Measurements from ENCODE around the gene POLR1E. TPM values are rescaled to one million over a fixed set of nuclear protein-coding genes. Genes with fewer than 3 reads are reported as not detected.

POLR1E gene
- total RNA-seq, 1 donor from 2014 or later = 21.9 TPM

DNA sequence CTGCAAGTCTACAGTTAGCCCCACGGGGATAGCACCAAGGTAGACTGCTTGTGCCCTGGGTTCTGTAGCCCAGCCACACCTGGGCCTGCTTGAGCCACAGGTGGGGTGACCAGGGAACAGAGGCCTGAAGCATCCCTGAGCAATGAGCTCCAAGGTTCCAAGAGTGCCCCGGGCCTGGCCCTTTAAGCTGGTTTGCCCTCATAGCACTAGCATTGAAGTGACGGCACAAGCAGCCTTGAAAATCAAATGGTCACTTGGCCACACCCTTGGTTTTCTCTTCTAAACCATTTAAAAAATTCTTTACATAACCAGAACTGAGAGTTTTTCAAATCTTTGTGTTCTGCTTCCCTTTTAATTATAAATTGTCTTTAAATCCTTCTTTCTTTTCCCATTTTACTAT is 65.7 kb downstream of the POLR1E start:
- TF ChIP-seq, protein P1, sequence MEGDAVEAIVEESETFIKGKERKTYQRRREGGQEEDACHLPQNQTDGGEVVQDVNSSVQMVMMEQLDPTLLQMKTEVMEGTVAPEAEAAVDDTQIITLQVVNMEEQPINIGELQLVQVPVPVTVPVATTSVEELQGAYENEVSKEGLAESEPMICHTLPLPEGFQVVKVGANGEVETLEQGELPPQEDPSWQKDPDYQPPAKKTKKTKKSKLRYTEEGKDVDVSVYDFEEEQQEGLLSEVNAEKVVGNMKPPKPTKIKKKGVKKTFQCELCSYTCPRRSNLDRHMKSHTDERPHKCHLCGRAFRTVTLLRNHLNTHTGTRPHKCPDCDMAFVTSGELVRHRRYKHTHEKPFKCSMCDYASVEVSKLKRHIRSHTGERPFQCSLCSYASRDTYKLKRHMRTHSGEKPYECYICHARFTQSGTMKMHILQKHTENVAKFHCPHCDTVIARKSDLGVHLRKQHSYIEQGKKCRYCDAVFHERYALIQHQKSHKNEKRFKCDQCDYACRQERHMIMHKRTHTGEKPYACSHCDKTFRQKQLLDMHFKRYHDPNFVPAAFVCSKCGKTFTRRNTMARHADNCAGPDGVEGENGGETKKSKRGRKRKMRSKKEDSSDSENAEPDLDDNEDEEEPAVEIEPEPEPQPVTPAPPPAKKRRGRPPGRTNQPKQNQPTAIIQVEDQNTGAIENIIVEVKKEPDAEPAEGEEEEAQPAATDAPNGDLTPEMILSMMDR (IDR thresholded peaks at IDR 0.05) = no peak
- Mint-ChIP-seq H3K9me3 (ENCODE audit: unreplicated experiment) (no peaks in the 10 kb centered on the region), H3K27ac (ENCODE audit: unreplicated experiment) (no peak overlapping the region), H3K36me3 (ENCODE audit: unreplicated experiment) (peaks cover 2% of the 10 kb centered on the region), H3K27me3 (ENCODE audit: unreplicated experiment) (no peaks in the 10 kb centered on the region), H3K4me3 (ENCODE audit: unreplicated experiment) (no peak overlapping the region), H3K4me1 (ENCODE audit: unreplicated experiment) (peaks cover 2% of the 10 kb centered on the region)
- no peak for DNase-seq (ENCODE audit: extremely low spot score, unreplicated experiment)

DNA sequence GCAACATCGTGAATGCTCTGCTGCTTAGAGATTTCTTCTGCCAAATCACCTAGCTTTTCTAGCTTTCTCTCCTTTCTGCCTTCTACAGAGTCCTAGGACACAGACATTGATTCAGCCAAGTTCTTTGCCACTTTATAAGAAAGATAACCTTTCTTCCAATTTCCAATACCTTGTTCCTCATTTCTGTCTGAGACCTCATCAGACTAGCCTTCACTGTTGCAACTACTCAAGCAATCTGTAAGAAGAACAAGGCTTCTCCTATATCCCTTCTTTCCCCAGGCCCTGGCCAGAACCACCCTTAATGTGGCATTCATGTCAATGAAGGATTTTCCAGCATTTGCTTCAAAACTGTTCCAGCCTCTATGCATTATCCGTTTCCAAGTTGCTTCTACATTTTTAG is 66.1 kb downstream of the POLR1E start:
- TF ChIP-seq, protein P1 (IDR thresholded peaks at IDR 0.05) = no peak
- DNase-seq (ENCODE audit: extremely low spot score, unreplicated experiment) = no peak
- H3K9me3 Mint-ChIP-seq (ENCODE audit: unreplicated experiment) = no peaks in the 10 kb centered on the region
- H3K4me1 Mint-ChIP-seq (ENCODE audit: unreplicated experiment) = peaks cover 2% of the 10 kb centered on the region
- peaks cover 4% of the 10 kb centered on the region for H3K36me3 Mint-ChIP-seq (ENCODE audit: unreplicated experiment)
- H3K4me3 Mint-ChIP-seq (ENCODE audit: unreplicated experiment) = no peak overlapping the region
- H3K27me3 Mint-ChIP-seq (ENCODE audit: unreplicated experiment) = no peaks in the 10 kb centered on the region
- no peak overlapping the region for H3K27ac Mint-ChIP-seq (ENCODE audit: unreplicated experiment)

Other genes with a start within 250 kb of the POLR1E start
- gene GRHPR, start 63.3 kb upstream of the POLR1E start, total RNA-seq = 111 TPM in 2 replicates
- gene ZBTB5, start 20.5 kb upstream of the POLR1E start, total RNA-seq = 16.3 and 17.6 TPM in 2 replicates
- gene FBXO10, start 90.4 kb downstream of the POLR1E start, total RNA-seq = 20.5 and 21.0 TPM in 2 replicates
- 77.2 and 85.9 TPM in 2 replicates for gene TOMM5, start 106.6 kb downstream of the POLR1E start, total RNA-seq
- gene FRMPD1, start 165.0 kb downstream of the POLR1E start, total RNA-seq = not detected in 2 replicates